HG02642 (cell line): ENCODE results near the gene SLAMF8.

Experiments used
- ATAC-seq: cut with Tn5 transposase; IDR thresholded peaks from one replicate; pipeline ENCODE4 v1.9.1; 2021; ENCODE audit warnings: mild to moderate bottlenecking; ENCODE audit not compliant: unreplicated experiment, poor library complexity

SLAMF8 gene

GRCh38 chr1:159817276-159818041 is 9.2 kb upstream of the SLAMF8 start:
- ATAC-seq, result no peak

DNA sequence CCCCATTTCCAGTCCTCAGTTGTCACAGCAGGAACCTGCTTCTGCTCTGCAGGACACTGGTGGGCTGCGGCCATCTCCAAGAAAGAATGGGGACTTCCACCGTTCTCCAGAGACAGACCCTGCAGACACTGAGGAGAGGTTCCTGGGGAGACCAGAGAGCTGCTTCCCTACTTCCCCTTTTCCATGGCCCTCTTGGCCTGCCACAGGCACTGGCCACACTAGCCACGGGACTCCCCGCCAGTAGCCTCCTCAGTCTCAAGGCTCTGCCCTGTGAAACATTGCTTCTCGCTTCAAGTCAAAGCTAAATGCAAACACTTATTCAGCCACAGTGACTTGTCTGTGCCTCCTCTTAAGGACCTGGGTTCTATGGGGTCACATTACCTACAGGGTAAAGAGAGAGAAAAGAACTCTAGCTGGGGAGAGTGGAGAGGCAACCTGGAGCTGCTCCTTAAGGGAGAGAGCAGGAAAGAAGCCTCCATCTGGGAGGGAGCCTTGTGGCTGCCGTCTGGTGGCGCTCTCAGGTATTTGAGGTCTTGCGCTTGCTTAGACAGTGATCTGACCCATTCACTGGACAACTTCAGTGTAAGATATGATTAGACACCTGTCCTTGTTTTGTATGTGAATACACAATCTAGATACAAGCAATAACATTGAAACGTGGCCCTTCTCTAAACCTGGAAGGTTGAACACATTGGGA is 5.4 kb upstream of the SLAMF8 start:
- ATAC-seq, result no peak

DNA sequence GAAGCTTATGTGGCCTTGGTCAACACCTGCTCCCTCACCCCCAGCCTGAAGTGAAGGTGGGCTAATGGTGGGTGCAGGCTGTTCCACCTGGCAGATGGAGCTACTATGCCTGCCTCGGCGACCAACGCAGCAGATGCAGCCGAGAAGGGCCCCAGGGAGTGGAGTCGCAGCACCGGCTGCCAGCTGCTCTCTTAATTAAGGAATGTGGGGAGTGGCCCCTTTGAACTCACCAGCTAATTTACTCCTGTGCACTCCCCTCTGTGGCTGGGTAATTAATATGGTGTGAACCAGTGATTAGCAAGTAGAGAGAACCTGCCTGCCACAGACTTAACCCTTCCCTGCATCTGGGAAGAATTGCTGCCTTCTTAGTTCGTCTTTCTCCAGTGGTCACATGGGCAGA is 3.3 kb upstream of the SLAMF8 start:
- no peak for ATAC-seq

DNA sequence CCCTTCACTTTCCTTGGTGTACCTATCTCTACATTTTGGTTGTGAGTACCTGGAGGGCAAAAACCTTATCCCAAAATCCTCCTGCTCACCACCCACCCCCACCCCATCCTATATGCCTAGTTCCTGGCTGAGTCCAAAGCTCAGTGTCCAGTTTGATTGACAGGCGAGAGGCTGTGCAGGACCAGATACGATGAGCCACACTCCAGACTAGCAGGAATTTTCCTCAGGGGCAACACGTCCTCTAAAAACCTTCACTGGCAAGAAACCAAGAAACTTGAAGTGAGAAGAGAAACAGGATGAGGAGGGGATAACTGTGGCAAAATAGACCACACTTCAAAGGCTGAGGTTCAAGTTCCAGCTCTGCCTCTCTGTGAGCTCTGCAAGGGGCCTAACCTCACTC is 1.1 kb upstream of the SLAMF8 start:
- ATAC-seq, result no peak

- ATAC-seq, result no peak
Observed at GRCh38 chr1:159827102-159827490, 423 bp downstream of the SLAMF8 start.

GRCh38 chr1:159827549-159827948 is 876 bp downstream of the SLAMF8 start:
- no peak for ATAC-seq

DNA sequence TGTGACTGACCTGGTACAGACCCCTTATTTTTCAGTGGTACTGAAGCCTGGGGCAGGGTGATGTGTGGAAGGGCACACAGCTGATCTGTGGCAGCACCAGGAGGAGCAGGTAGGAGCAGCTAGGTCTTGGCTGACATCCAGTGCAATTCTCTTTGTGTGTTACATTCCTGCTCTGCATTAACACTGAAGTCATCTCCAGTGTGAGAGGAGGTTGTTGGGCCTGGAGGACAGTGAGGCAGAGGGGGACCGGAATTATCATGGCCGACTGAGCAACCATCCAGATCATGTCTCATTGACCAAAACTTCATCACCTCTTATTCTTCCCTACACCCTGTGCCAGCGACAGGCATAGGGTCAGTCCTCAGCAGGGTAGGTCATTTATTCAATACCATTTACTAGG is 1.5 kb downstream of the SLAMF8 start:
- no peak for ATAC-seq

- ATAC-seq, result no peak
Observed at GRCh38 chr1:159828581-159829272, 2.1 kb downstream of the SLAMF8 start.

DNA sequence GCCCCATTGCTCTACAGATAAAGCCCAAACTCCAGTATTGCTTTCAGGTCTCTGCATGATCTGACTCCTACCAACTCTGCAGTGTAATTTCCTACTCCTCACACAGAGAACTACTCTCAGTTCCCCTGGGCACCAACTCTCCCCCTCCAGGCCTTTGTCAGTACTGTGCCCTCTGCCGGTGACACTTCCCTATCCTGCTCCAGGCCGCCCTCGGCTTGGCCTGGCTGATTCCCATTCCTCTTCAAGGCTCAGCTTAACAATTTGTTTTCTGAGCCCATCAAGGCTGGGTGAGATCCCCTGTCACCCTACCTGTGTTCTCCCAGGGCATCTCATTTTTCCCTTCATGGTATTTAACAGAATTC is 2.6 kb downstream of the SLAMF8 start:
- ATAC-seq, result peak; percentile 83

GRCh38 chr1:159829822-159830465 is 3.3 kb downstream of the SLAMF8 start:
- ATAC-seq, result no peak

DNA sequence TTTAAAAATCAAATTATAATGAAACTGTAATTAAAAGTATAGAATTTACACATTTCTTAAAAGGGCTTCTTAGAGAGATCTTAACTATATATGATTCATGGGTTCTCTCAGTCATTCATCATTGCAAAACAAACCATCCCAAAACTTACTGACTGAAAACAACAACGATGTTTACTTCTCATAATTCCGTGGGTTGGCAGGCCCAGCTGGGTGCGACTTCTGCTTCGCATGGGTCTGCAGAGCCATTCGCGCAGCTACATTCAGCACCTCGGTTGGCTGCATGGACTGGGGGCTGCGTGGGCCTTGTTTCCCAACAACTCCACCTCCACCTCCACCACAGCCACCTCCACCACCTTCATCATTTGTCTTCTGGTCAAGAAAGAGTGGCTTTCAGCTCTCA is 4.0 kb downstream of the SLAMF8 start:
- no peak for ATAC-seq

GRCh38 chr1:159831412-159832141 is 4.9 kb downstream of the SLAMF8 start:
- ATAC-seq, result no peak

DNA sequence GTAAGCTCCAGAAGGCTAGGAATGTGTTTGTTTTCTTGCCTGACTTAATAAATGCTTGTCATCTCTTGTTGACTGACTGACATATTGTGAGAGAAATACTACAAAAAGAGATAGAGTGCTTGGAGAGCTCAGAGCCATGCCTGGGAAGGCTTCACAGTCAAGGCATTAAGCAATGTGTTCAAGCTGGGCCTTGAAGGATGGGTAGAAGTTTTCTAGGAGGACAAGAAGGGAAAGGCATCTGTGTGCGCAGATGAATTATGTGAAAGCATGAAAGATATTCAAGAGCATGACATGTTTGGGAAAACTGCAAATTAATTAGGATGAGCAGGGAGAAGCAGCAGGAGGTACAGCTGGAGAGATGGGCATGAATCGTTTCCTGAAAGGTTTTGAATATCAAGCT is 5.6 kb downstream of the SLAMF8 start:
- ATAC-seq, result no peak

- no peak for ATAC-seq
Observed at GRCh38 chr1:159835356-159835755, 8.7 kb downstream of the SLAMF8 start.

GRCh38 chr1:159835862-159836525 is 9.3 kb downstream of the SLAMF8 start:
- no peak for ATAC-seq

DNA sequence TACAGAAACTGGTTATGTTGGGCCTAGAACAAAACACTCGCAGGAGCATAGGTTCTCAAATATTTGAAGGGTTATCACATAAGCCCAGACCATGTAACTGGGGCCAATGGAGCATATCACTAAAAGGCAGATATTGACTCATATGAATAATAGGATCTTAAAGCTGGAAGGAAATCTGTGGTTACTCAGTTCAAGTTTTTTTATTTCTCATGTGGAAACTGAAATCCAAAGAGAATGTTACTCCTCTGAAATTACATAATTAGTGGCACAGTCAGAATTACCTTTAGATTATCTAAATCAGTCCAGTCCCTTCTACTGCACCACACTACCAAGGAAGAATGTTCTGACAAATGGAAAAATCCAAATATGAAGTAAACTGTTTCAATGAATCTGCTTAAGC is 12.0 kb downstream of the SLAMF8 start:
- peak; percentile 61 for ATAC-seq

DNA sequence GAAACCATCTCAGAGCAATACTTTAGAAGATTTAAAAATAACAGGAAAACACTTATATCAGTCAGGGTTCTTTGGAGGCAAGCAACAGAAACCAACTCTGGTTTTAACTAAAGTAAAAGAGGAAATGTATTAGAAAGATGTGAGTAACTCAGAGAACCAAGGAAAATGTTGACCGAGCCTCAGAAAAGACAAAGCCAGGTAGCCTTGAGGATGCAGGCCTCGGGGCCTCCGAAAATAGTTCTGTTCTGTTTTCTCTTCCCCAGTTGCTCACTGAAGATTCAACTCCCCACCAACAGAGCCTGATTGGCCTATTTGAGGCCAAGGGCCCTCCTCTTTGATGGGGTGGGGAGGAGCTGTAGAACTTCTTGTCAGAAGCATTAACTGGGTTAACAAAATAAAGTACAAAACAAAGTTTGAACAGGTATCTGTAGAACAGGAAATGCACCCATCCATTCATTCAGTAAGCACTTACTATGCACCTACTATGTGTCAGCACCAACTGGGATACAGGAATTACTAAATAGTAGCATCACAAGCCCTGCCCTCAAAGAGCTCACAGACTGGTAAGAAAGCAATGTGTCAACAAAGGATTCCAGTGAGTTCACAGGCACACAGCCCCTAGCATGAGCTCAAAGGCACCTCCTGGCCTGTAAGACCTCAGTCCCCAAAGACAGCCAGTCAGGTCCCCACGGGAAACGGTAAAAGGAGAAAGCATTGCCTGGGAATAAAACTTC is 12.6 kb downstream of the SLAMF8 start:
- peak; percentile 78 for ATAC-seq

DNA sequence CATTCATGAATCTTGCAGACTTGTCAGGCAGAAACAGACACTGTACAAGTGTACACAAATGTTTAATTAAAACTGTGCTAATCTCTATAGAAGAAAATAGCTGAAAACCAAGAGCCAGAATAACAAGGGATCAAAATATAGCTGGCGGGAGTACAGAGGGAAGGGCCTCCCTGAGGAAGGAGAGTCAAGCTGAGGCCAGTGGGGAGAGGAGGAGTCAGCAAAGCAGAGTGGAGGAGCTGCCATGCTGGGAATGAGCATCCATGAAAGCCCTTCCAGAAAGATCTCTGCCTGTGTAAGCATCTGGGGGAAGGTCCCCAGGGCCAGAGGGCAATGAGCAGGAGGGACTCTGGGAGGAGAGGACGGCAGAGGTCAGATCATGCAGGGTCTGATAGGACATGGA is 15.1 kb downstream of the SLAMF8 start:
- ATAC-seq, result no peak

GRCh38 chr1:159843459-159843858 is 16.8 kb downstream of the SLAMF8 start:
- ATAC-seq, result no peak
